ENCODE data around the gene B4GALNT4. TPM values are rescaled to one million over a fixed set of nuclear protein-coding genes. Genes with fewer than 3 reads are reported as not detected.
"Not testable (repeated sequence)": the region's sequence is repeated elsewhere in the genome, so short reads cannot be mapped to it uniquely, and the experiment has no call there.

The B4GALNT4 gene
- total and polyA plus RNA-seq, 9 donors, result 12.9 to 34.1 (median 20.6) TPM

DNA sequence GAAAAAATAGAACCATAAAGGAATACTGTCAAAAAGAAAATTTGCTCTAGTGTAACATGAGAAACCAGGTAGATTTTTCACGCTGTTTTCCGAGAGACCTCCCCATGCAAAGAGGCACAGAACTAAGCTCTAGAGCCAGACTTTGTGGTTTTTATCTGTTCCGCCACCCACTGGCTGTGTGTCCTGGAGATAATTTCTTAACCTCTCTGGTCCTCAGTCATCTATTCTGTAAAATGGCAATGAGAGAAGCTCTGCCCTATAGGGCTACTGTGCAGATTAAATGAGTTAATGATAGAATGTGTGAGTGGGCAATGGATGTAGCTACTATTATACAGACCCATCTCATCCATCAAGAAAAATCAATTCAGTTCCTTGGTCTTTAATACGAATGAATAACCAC, 54.9 kb downstream of the B4GALNT4 start:
- peaks cover 35% of the 10 kb centered on the region for H3K27me3 ChIP-seq (ENCODE audit: control insufficient read depth, insufficient read depth, low read length)
- no peaks in the 10 kb centered on the region for H3K4me1 ChIP-seq (ENCODE audit: control insufficient read depth, insufficient read depth, low read length)
- no peak for DNase-seq
- H3K4me3 ChIP-seq (ENCODE audit: low read length), result no peak overlapping the region
- H3K27ac ChIP-seq (ENCODE audit: low read length), result no peak overlapping the region
- WGBS (ENCODE audit: insufficient coverage), result 90% methylated on average over 2 of the region's 4 CpGs
- no peaks in the 10 kb centered on the region for H3K36me3 ChIP-seq (ENCODE audit: control insufficient read depth, insufficient read depth, low read length)
- no peaks in the 10 kb centered on the region for H3K9me3 ChIP-seq (replicated peaks; ENCODE audit: control insufficient read depth, low read depth, low read length)

GRCh38 chr11:424766-425165, 55.5 kb downstream of the B4GALNT4 start:
- WGBS (ENCODE audit: insufficient coverage), result 40% methylated on average over 9 of the region's 45 CpGs
- H3K9me3 ChIP-seq (replicated peaks; ENCODE audit: control insufficient read depth, low read depth, low read length); DNase-seq; H3K4me3 ChIP-seq (ENCODE audit: low read length); H3K36me3 ChIP-seq (ENCODE audit: control insufficient read depth, insufficient read depth, low read length); H3K27ac ChIP-seq (ENCODE audit: low read length); H3K4me1 ChIP-seq (ENCODE audit: control insufficient read depth, insufficient read depth, low read length): not testable (repeated sequence)
- H3K27me3 ChIP-seq (ENCODE audit: control insufficient read depth, insufficient read depth, low read length), result peaks cover 30% of the 10 kb centered on the region

- Histone ChIP-seq H3K27me3 (ENCODE audit: control insufficient read depth, insufficient read depth, low read length) (peaks cover 25% of the 10 kb centered on the region), H3K4me1 (ENCODE audit: control insufficient read depth, insufficient read depth, low read length) (no peaks in the 10 kb centered on the region), H3K27ac (ENCODE audit: low read length) (no peak overlapping the region), H3K4me3 (ENCODE audit: low read length) (no peak overlapping the region), H3K9me3 (replicated peaks; ENCODE audit: control insufficient read depth, low read depth, low read length) (no peaks in the 10 kb centered on the region), H3K36me3 (ENCODE audit: control insufficient read depth, insufficient read depth, low read length) (no peaks in the 10 kb centered on the region)
- DNase-seq, result no peak
- no CpG with 5 or more reads among the region's 4 CpGs for WGBS (ENCODE audit: insufficient coverage)
Measured at GRCh38 chr11:425301-425700, 56.0 kb downstream of the B4GALNT4 start.

DNA sequence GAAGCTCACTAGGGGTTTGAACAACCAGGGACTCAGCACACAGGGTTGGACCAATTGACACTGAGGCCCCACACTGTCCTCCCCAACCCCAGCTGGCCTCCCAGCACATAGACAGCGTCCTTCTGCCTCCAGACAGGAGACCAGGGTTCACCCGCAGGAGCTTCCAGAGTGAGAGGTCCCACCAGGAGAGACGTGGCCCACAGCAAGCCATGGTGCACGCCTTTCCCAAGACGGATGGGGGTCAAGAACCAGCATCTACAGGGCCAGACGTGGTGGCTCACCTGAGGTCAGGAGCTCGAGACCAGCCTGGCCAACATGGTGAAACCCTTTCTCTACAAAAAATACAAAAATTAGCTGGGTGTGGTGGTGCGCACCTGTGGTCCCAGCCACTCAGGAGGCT, 57.6 kb downstream of the B4GALNT4 start:
- peaks cover 22% of the 10 kb centered on the region for H3K27me3 ChIP-seq (ENCODE audit: control insufficient read depth, insufficient read depth, low read length)
- H3K4me1 ChIP-seq (ENCODE audit: control insufficient read depth, insufficient read depth, low read length), result no peaks in the 10 kb centered on the region
- no peak for DNase-seq
- no peak overlapping the region for H3K4me3 ChIP-seq (ENCODE audit: low read length)
- no peaks in the 10 kb centered on the region for H3K9me3 ChIP-seq (replicated peaks; ENCODE audit: control insufficient read depth, low read depth, low read length)
- no peak overlapping the region for H3K27ac ChIP-seq (ENCODE audit: low read length)
- no peaks in the 10 kb centered on the region for H3K36me3 ChIP-seq (ENCODE audit: control insufficient read depth, insufficient read depth, low read length)
- 82% methylated on average over 8 of the region's 8 CpGs for WGBS (ENCODE audit: insufficient coverage)

GRCh38 chr11:428295-428694, 59.0 kb downstream of the B4GALNT4 start:
- 90% methylated on average over 24 of the region's 24 CpGs for WGBS (ENCODE audit: insufficient coverage)
- peaks cover 20% of the 10 kb centered on the region for H3K27me3 ChIP-seq (ENCODE audit: control insufficient read depth, insufficient read depth, low read length)
- no peak overlapping the region for H3K4me3 ChIP-seq (ENCODE audit: low read length)
- H3K27ac ChIP-seq (ENCODE audit: low read length), result no peak overlapping the region
- no peak for DNase-seq
- H3K4me1 ChIP-seq (ENCODE audit: control insufficient read depth, insufficient read depth, low read length), result no peaks in the 10 kb centered on the region
- H3K36me3 ChIP-seq (ENCODE audit: control insufficient read depth, insufficient read depth, low read length), result no peaks in the 10 kb centered on the region
- no peaks in the 10 kb centered on the region for H3K9me3 ChIP-seq (replicated peaks; ENCODE audit: control insufficient read depth, low read depth, low read length)

DNA sequence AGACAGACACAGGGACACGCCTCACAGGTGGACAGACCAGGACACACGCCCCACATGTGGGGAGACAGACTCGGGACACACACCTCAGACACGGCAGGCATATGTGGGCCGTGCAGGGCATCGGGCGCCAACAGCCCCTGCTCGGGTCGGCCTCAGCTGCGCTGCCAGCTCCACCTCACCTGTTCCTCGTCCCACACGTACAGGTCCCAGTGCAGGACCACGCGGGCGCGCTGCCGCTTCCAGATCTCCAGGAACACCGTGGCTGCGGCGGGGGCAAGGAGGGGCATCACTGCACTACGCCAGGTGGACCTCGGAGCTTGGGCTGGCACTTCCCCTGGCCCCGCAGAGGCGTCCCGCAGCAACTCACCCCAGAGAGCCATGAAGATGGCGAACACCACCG, 60.1 kb downstream of the B4GALNT4 start:
- 86% methylated on average over 27 of the region's 27 CpGs for WGBS (ENCODE audit: insufficient coverage)
- H3K4me3 ChIP-seq (ENCODE audit: low read length), result no peak overlapping the region
- no peak for DNase-seq
- H3K4me1 ChIP-seq (ENCODE audit: control insufficient read depth, insufficient read depth, low read length), result no peaks in the 10 kb centered on the region
- H3K9me3 ChIP-seq (replicated peaks; ENCODE audit: control insufficient read depth, low read depth, low read length), result no peaks in the 10 kb centered on the region
- H3K27me3 ChIP-seq (ENCODE audit: control insufficient read depth, insufficient read depth, low read length), result peaks cover 14% of the 10 kb centered on the region
- no peak overlapping the region for H3K27ac ChIP-seq (ENCODE audit: low read length)
- H3K36me3 ChIP-seq (ENCODE audit: control insufficient read depth, insufficient read depth, low read length), result no peaks in the 10 kb centered on the region

- WGBS (ENCODE audit: insufficient coverage), result 44% methylated on average over 20 of the region's 25 CpGs
- Histone ChIP-seq H3K36me3 (ENCODE audit: control insufficient read depth, insufficient read depth, low read length) (no peaks in the 10 kb centered on the region), H3K27ac (ENCODE audit: low read length) (no peak overlapping the region), H3K4me1 (ENCODE audit: control insufficient read depth, insufficient read depth, low read length) (no peaks in the 10 kb centered on the region), H3K9me3 (replicated peaks; ENCODE audit: control insufficient read depth, low read depth, low read length) (no peaks in the 10 kb centered on the region), H3K27me3 (ENCODE audit: control insufficient read depth, insufficient read depth, low read length) (peaks cover 12% of the 10 kb centered on the region), H3K4me3 (ENCODE audit: low read length) (no peak overlapping the region)
- DNase-seq, result no peak
Measured at GRCh38 chr11:429931-430456, 60.7 kb downstream of the B4GALNT4 start.

Other genes starting within 250 kb of the B4GALNT4 start
- gene SCGB1C1, start 176.4 kb upstream of the B4GALNT4 start, total RNA-seq, result not detected
- under 1 TPM in 4 of 8 donors, not detected in 4; 0.26 to 0.43 (median 0.35) TPM for gene SCGB1C1, start 176.4 kb upstream of the B4GALNT4 start, polyA plus RNA-seq (ENCODE audit: insufficient read depth in 1 of 8, insufficient read length in 8 of 8, low replicate concordance in 1 of 8)
- gene BET1L, start 162.1 kb upstream of the B4GALNT4 start, total RNA-seq, result 15.0 TPM
- 10 to 100 TPM; 28.5 to 43.9 (median 35.8) TPM for gene BET1L, start 162.1 kb upstream of the B4GALNT4 start, polyA plus RNA-seq (ENCODE audit: insufficient read depth in 1 of 8, insufficient read length in 8 of 8, low replicate concordance in 1 of 8)
- 58.2 TPM for gene RIC8A, start 161.8 kb upstream of the B4GALNT4 start, total RNA-seq
- gene RIC8A, start 161.8 kb upstream of the B4GALNT4 start, polyA plus RNA-seq (ENCODE audit: insufficient read depth in 1 of 8, insufficient read length in 8 of 8, low replicate concordance in 1 of 8), result 10 to 100 TPM; 59.5 to 85.4 (median 72.0) TPM
- 13.7 TPM for gene SIRT3, start 133.2 kb upstream of the B4GALNT4 start, total RNA-seq
- 10 to 100 TPM; 17.4 to 27.1 (median 23.9) TPM for gene SIRT3, start 133.2 kb upstream of the B4GALNT4 start, polyA plus RNA-seq (ENCODE audit: insufficient read depth in 1 of 8, insufficient read length in 8 of 8, low replicate concordance in 1 of 8)
- gene PSMD13, start 132.5 kb upstream of the B4GALNT4 start, total RNA-seq, result 82.6 TPM
- 100 to 1,000 TPM in 5 of 8 donors, 10 to 100 TPM in 3; 91.7 to 115 (median 107) TPM for gene PSMD13, start 132.5 kb upstream of the B4GALNT4 start, polyA plus RNA-seq (ENCODE audit: insufficient read depth in 1 of 8, insufficient read length in 8 of 8, low replicate concordance in 1 of 8)
- 0.04 TPM for gene NLRP6, start 91.1 kb upstream of the B4GALNT4 start, total RNA-seq
- gene NLRP6, start 91.1 kb upstream of the B4GALNT4 start, polyA plus RNA-seq (ENCODE audit: insufficient read depth in 1 of 8, insufficient read length in 8 of 8, low replicate concordance in 1 of 8), result 1 to 10 TPM in 1 of 8 donors, under 1 TPM in 3, not detected in 4; 0.04 to 1.1 (median 0.23) TPM
- gene PGGHG, start 80.4 kb upstream of the B4GALNT4 start, total RNA-seq, result 14.1 TPM
- gene PGGHG, start 80.4 kb upstream of the B4GALNT4 start, polyA plus RNA-seq (ENCODE audit: insufficient read depth in 1 of 8, insufficient read length in 8 of 8, low replicate concordance in 1 of 8), result 10 to 100 TPM in 3 of 8 donors, 1 to 10 TPM in 5; 9.2 to 13.9 (median 9.9) TPM
- gene IFITM5, start 70.0 kb upstream of the B4GALNT4 start, total RNA-seq, result not detected
- not detected for gene IFITM5, start 70.0 kb upstream of the B4GALNT4 start, polyA plus RNA-seq (ENCODE audit: insufficient read depth in 1 of 8, insufficient read length in 8 of 8, low replicate concordance in 1 of 8)
- 48.1 TPM for gene IFITM2, start 61.7 kb upstream of the B4GALNT4 start, total RNA-seq
- gene IFITM2, start 61.7 kb upstream of the B4GALNT4 start, polyA plus RNA-seq (ENCODE audit: insufficient read depth in 1 of 8, insufficient read length in 8 of 8, low replicate concordance in 1 of 8), result 100 to 1,000 TPM in 2 of 8 donors, 10 to 100 TPM in 6; 60.8 to 130 (median 84.3) TPM
- 24.6 TPM for gene IFITM1, start 55.5 kb upstream of the B4GALNT4 start, total RNA-seq
- gene IFITM1, start 55.5 kb upstream of the B4GALNT4 start, polyA plus RNA-seq (ENCODE audit: insufficient read depth in 1 of 8, insufficient read length in 8 of 8, low replicate concordance in 1 of 8), result 10 to 100 TPM; 19.8 to 33.3 (median 24.3) TPM
- 80.4 TPM for gene IFITM3, start 48.6 kb upstream of the B4GALNT4 start, total RNA-seq
- gene IFITM3, start 48.6 kb upstream of the B4GALNT4 start, polyA plus RNA-seq (ENCODE audit: insufficient read depth in 1 of 8, insufficient read length in 8 of 8, low replicate concordance in 1 of 8), result 100 to 1,000 TPM; 220 to 363 (median 280) TPM
- gene PKP3, start 24.7 kb downstream of the B4GALNT4 start, total RNA-seq, result 0.13 TPM
- gene PKP3, start 24.7 kb downstream of the B4GALNT4 start, polyA plus RNA-seq (ENCODE audit: insufficient read depth in 1 of 8, insufficient read length in 8 of 8, low replicate concordance in 1 of 8), result 10 to 100 TPM in 1 of 8 donors, 1 to 10 TPM in 1, under 1 TPM in 6; 0.16 to 10.5 (median 0.61) TPM
- gene SIGIRR, start 45.5 kb downstream of the B4GALNT4 start, total RNA-seq, result 16.5 TPM
- 10 to 100 TPM in 7 of 8 donors, 1 to 10 TPM in 1; 9.4 to 26.3 (median 15.5) TPM for gene SIGIRR, start 45.5 kb downstream of the B4GALNT4 start, polyA plus RNA-seq (ENCODE audit: insufficient read depth in 1 of 8, insufficient read length in 8 of 8, low replicate concordance in 1 of 8)
- gene ANO9, start 72.5 kb downstream of the B4GALNT4 start, total RNA-seq, result 0.09 TPM
- gene ANO9, start 72.5 kb downstream of the B4GALNT4 start, polyA plus RNA-seq (ENCODE audit: insufficient read depth in 1 of 8, insufficient read length in 8 of 8, low replicate concordance in 1 of 8), result 1 to 10 TPM in 3 of 8 donors, under 1 TPM in 5; 0.23 to 5.6 (median 0.37) TPM
- 19.4 TPM for gene PTDSS2, start 80.8 kb downstream of the B4GALNT4 start, total RNA-seq
- 10 to 100 TPM; 25.6 to 47.2 (median 30.4) TPM for gene PTDSS2, start 80.8 kb downstream of the B4GALNT4 start, polyA plus RNA-seq (ENCODE audit: insufficient read depth in 1 of 8, insufficient read length in 8 of 8, low replicate concordance in 1 of 8)
- 89.5 TPM for gene RNH1, start 137.7 kb downstream of the B4GALNT4 start, total RNA-seq
- gene RNH1, start 137.7 kb downstream of the B4GALNT4 start, polyA plus RNA-seq (ENCODE audit: insufficient read depth in 1 of 8, insufficient read length in 8 of 8, low replicate concordance in 1 of 8), result 100 to 1,000 TPM in 4 of 8 donors, 10 to 100 TPM in 4; 89.6 to 107 (median 99.6) TPM
- 90.4 TPM for gene HRAS, start 166.1 kb downstream of the B4GALNT4 start, total RNA-seq
- 100 to 1,000 TPM in 5 of 8 donors, 10 to 100 TPM in 3; 78.8 to 143 (median 119) TPM for gene HRAS, start 166.1 kb downstream of the B4GALNT4 start, polyA plus RNA-seq (ENCODE audit: insufficient read depth in 1 of 8, insufficient read length in 8 of 8, low replicate concordance in 1 of 8)
- 2.0 TPM for gene LRRC56, start 168.0 kb downstream of the B4GALNT4 start, total RNA-seq
- gene LRRC56, start 168.0 kb downstream of the B4GALNT4 start, polyA plus RNA-seq (ENCODE audit: insufficient read depth in 1 of 8, insufficient read length in 8 of 8, low replicate concordance in 1 of 8), result 1 to 10 TPM; 1.7 to 8.4 (median 5.9) TPM
- gene LMNTD2, start 191.2 kb downstream of the B4GALNT4 start, total RNA-seq, result 0.22 TPM
- 1 to 10 TPM in 2 of 8 donors, under 1 TPM in 6; 0.25 to 1.5 (median 0.62) TPM for gene LMNTD2, start 191.2 kb downstream of the B4GALNT4 start, polyA plus RNA-seq (ENCODE audit: insufficient read depth in 1 of 8, insufficient read length in 8 of 8, low replicate concordance in 1 of 8)
- gene RASSF7, start 191.5 kb downstream of the B4GALNT4 start, total RNA-seq, result 2.3 TPM
- gene RASSF7, start 191.5 kb downstream of the B4GALNT4 start, polyA plus RNA-seq (ENCODE audit: insufficient read depth in 1 of 8, insufficient read length in 8 of 8, low replicate concordance in 1 of 8), result 1 to 10 TPM; 2.3 to 4.4 (median 2.6) TPM
- 13.1 TPM for gene PHRF1, start 207.0 kb downstream of the B4GALNT4 start, total RNA-seq
- gene PHRF1, start 207.0 kb downstream of the B4GALNT4 start, polyA plus RNA-seq (ENCODE audit: insufficient read depth in 1 of 8, insufficient read length in 8 of 8, low replicate concordance in 1 of 8), result 10 to 100 TPM; 16.0 to 23.1 (median 20.2) TPM
- 11.3 TPM for gene IRF7, start 246.5 kb downstream of the B4GALNT4 start, total RNA-seq
- gene IRF7, start 246.5 kb downstream of the B4GALNT4 start, polyA plus RNA-seq (ENCODE audit: insufficient read depth in 1 of 8, insufficient read length in 8 of 8, low replicate concordance in 1 of 8), result 10 to 100 TPM in 3 of 8 donors, 1 to 10 TPM in 5; 7.8 to 14.7 (median 9.6) TPM

Measured in muscle of leg (tissue), 11 donors.